ENCODE measurements around the gene CENPM. TPM values are rescaled to one million over a fixed set of nuclear protein-coding genes. Genes with fewer than 3 reads are reported as not detected.

The CENPM gene
- total and polyA plus RNA-seq, 9 donors, result 0.25 to 8.0 (median 1.8) TPM; not detected in 3

GRCh38 chr22:41943661-41944209 is 3.2 kb downstream of the CENPM start:
- no peaks in the 10 kb centered on the region for H3K27me3 ChIP-seq
- H3K9me3 ChIP-seq, result no peaks in the 10 kb centered on the region
- intact Hi-C loops (cut with DNase I), result loop anchor here in 3 of 4 donors (5.0 to 10.0 kb wide), 3 partner anchors 119 to 246 kb away; partner anchors contain the start of gene MEI1 (in 2 of the 3)
- DNase-seq, result no peak
- H3K4me3 ChIP-seq, result no peak overlapping the region
- TF ChIP-seq CTCF (IDR thresholded peaks at IDR 0.05) (no peak), EP300 (IDR thresholded peaks at IDR 0.05) (no peak), POLR2A (IDR thresholded peaks at IDR 0.05) (no peak)
- 77 to 83% (median 81%) methylated on average over 9 of the region's 9 CpGs for WGBS, 3 donors
- no peaks in the 10 kb centered on the region for H3K36me3 ChIP-seq
- H3K27ac ChIP-seq, result no peak overlapping the region
- H3K4me1 ChIP-seq (ENCODE audit: insufficient read depth), result peaks cover 4% of the 10 kb centered on the region

- peak; percentile 78 to 89 (median 87) for DNase-seq
- H3K4me1 ChIP-seq (ENCODE audit: insufficient read depth), result peaks cover 3% of the 10 kb centered on the region
- 50 to 58% (median 55%) methylated on average over 13 of the region's 13 CpGs for WGBS, 3 donors
- H3K36me3 ChIP-seq, result no peaks in the 10 kb centered on the region
- H3K4me3 ChIP-seq, result no peak overlapping the region
- intact Hi-C loops (cut with DNase I), result loop anchor here (2.0 to 10.0 kb wide), 4 partner anchors 116 to 244 kb away; partner anchors contain the start of gene MEI1 (in 2 of the 4)
- H3K27me3 ChIP-seq, result no peaks in the 10 kb centered on the region
- H3K9me3 ChIP-seq, result no peaks in the 10 kb centered on the region
- no peak overlapping the region for H3K27ac ChIP-seq
- peak; percentile 77 to 95 (median 92) for TF ChIP-seq CTCF (IDR thresholded peaks at IDR 0.05)
- TF ChIP-seq POLR2A (IDR thresholded peaks at IDR 0.05), result no peak
- TF ChIP-seq EP300 (IDR thresholded peaks at IDR 0.05), result no peak
Observed at GRCh38 chr22:41940832-41941765, 5.9 kb downstream of the CENPM start.

GRCh38 chr22:41939981-41940831 is 6.7 kb downstream of the CENPM start:
- intact Hi-C loops (cut with DNase I), result loop anchor here (2.0 to 10.0 kb wide), 4 partner anchors 115 to 243 kb away; partner anchors contain the start of gene MEI1 (in 2 of the 4)
- H3K27ac ChIP-seq, result no peak overlapping the region
- H3K27me3 ChIP-seq, result no peaks in the 10 kb centered on the region
- H3K36me3 ChIP-seq, result no peaks in the 10 kb centered on the region
- TF ChIP-seq EP300 (IDR thresholded peaks at IDR 0.05) (no peak), POLR2A (IDR thresholded peaks at IDR 0.05) (no peak), CTCF (IDR thresholded peaks at IDR 0.05) (no peak)
- no peak overlapping the region for H3K4me3 ChIP-seq
- H3K4me1 ChIP-seq (ENCODE audit: insufficient read depth), result no peaks in the 10 kb centered on the region
- WGBS, 3 donors, result 78 to 86% (median 85%) methylated on average over 13 of the region's 13 CpGs
- no peak for DNase-seq
- no peaks in the 10 kb centered on the region for H3K9me3 ChIP-seq

GRCh38 chr22:41936894-41937169 is 10.1 kb downstream of the CENPM start:
- no peak for DNase-seq
- intact Hi-C loops (cut with DNase I), result no loop called here
- Histone ChIP-seq H3K27ac (no peak overlapping the region), H3K36me3 (no peaks in the 10 kb centered on the region), H3K27me3 (no peaks in the 10 kb centered on the region), H3K4me3 (no peak overlapping the region), H3K4me1 (ENCODE audit: insufficient read depth) (no peaks in the 10 kb centered on the region), H3K9me3 (no peaks in the 10 kb centered on the region)
- no peak for TF ChIP-seq POLR2A (IDR thresholded peaks at IDR 0.05)
- no peak for TF ChIP-seq EP300 (IDR thresholded peaks at IDR 0.05)
- no peak for TF ChIP-seq CTCF (IDR thresholded peaks at IDR 0.05)
- WGBS, 3 donors, result 91 to 98% (median 98%) methylated on average over 2 of the region's 2 CpGs
